Mesendoderm (in vitro differentiated cells): ENCODE measurements around the gene FAM98C.

ENCODE experiments used
- DNase-seq: peaks from one replicate; pipeline ENCODE4 v3.0.0; 2013
- H2AK5ac ChIP-seq: 2 replicates; pipeline ENCODE4 v1.6.1; 2013; ENCODE audit warnings: low read length, inconsistent platforms
- H2BK120ac ChIP-seq: 2 replicates; pipeline ENCODE4 v1.6.1; 2013; ENCODE audit warnings: low read depth, mild to moderate bottlenecking, low read length, moderate library complexity, mixed read lengths
- H2BK15ac ChIP-seq: replicated peaks from 2 replicates; pipeline ENCODE4 v1.6.1; 2013; ENCODE audit warnings: low read depth, mild to moderate bottlenecking, moderate library complexity
- H2BK5ac ChIP-seq: 2 replicates; pipeline ENCODE4 v1.6.1; 2013; ENCODE audit warnings: low read length, inconsistent platforms
- H3K18ac ChIP-seq: 2 replicates; pipeline ENCODE4 v1.6.1; 2013; ENCODE audit warnings: mild to moderate bottlenecking, low read length, mixed read lengths
- H3K23ac ChIP-seq: one replicate; pipeline ENCODE4 v1.6.1; 2013; ENCODE audit warnings: low read length
- H3K27ac ChIP-seq: 2 replicates; pipeline ENCODE4 v1.5.1; 2013; ENCODE audit warnings: low read depth, mild to moderate bottlenecking, inconsistent platforms, low read length, moderate library complexity
- H3K27me3 ChIP-seq: 2 replicates; pipeline ENCODE4 v1.6.1; 2013; ENCODE audit warnings: low read length, control low read depth, mild to moderate bottlenecking, inconsistent platforms; ENCODE audit not compliant: insufficient read depth, poor library complexity
- H3K36me3 ChIP-seq: 2 replicates; pipeline ENCODE4 v1.6.1; 2013; ENCODE audit warnings: low read length, inconsistent platforms; ENCODE audit not compliant: control insufficient read depth, insufficient read depth
- H3K4ac ChIP-seq: one replicate; pipeline ENCODE4 v1.6.1; 2013; ENCODE audit warnings: low read depth, mild to moderate bottlenecking, low read length, moderate library complexity
- H3K4me1 ChIP-seq: 2 replicates; pipeline ENCODE4 v1.6.1; 2013; ENCODE audit warnings: low read depth, low read length, inconsistent platforms; ENCODE audit not compliant: control insufficient read depth
- H3K4me2 ChIP-seq: 2 replicates; pipeline ENCODE4 v1.6.1; 2013; ENCODE audit warnings: low read length
- H3K4me3 ChIP-seq: 2 replicates; pipeline ENCODE4 v1.5.1; 2013; ENCODE audit warnings: mild to moderate bottlenecking, low read length
- H3K56ac ChIP-seq: one replicate; pipeline ENCODE4 v1.6.1; 2013; ENCODE audit warnings: low read length
- H3K79me1 ChIP-seq: 2 replicates; pipeline ENCODE4 v1.6.1; 2013; ENCODE audit warnings: low read length, inconsistent platforms
- H3K79me2 ChIP-seq: 2 replicates; pipeline ENCODE4 v1.6.1; 2013; ENCODE audit warnings: mild to moderate bottlenecking, low read length; ENCODE audit not compliant: control insufficient read depth, insufficient read depth
- H3K9ac ChIP-seq: 2 replicates; pipeline ENCODE4 v1.6.1; 2013; ENCODE audit warnings: low read length, inconsistent platforms
- H4K5ac ChIP-seq: one replicate; pipeline ENCODE4 v1.6.1; 2013; ENCODE audit warnings: low read length
- H4K8ac ChIP-seq: one replicate; pipeline ENCODE4 v1.6.1; 2013; ENCODE audit warnings: low read depth, mild to moderate bottlenecking, control low read depth, low read length, moderate library complexity
- WGBS: extraction: QIAGEN DNeasy Blood & Tissue Kit; methylation state at CpG from one replicate; pipeline ENCODE4 v1.1.7; 2013; ENCODE audit warnings: low lambda C conversion rate, missing lambda C conversion rate; ENCODE audit not compliant: insufficient coverage; ENCODE audit errors: extremely low coverage; 5-methylcytosine and 5-hydroxymethylcytosine counted together

The FAM98C gene

GRCh38 chr19:38399081-38399480 is 3.8 kb upstream of the FAM98C start:
- Histone ChIP-seq H2BK5ac (no peak overlapping the region), H2AK5ac (no peak overlapping the region), H3K4me3 (no peak overlapping the region), H3K9ac (no peak overlapping the region), H3K18ac (no peak overlapping the region), H3K36me3 (no peaks in the 10 kb centered on the region), H3K79me1 (no peaks in the 10 kb centered on the region), H3K4me1 (peaks cover 2% of the 10 kb centered on the region), H2BK15ac (no peak overlapping the region), H3K27ac (no peak overlapping the region), H3K4ac (no peak overlapping the region), H3K23ac (no peak overlapping the region), H3K79me2 (no peaks in the 10 kb centered on the region), H3K4me2 (no peak overlapping the region), H4K5ac (no peak overlapping the region), H4K8ac (no peak overlapping the region), H3K27me3 (no peaks in the 10 kb centered on the region), H2BK120ac (no peak overlapping the region), H3K56ac (no peak overlapping the region)
- DNase-seq, result no peak
- no CpG with 5 or more reads among the region's 9 CpGs for WGBS

GRCh38 chr19:38399537-38399936 is 3.4 kb upstream of the FAM98C start:
- Histone ChIP-seq H3K36me3 (no peaks in the 10 kb centered on the region), H3K23ac (no peak overlapping the region), H2BK5ac (no peak overlapping the region), H2BK15ac (no peak overlapping the region), H3K56ac (no peak overlapping the region), H2BK120ac (no peak overlapping the region), H3K4me1 (no peaks in the 10 kb centered on the region), H3K27me3 (no peaks in the 10 kb centered on the region), H4K8ac (no peak overlapping the region), H3K27ac (no peak overlapping the region), H3K4ac (no peak overlapping the region), H3K79me1 (no peaks in the 10 kb centered on the region), H2AK5ac (no peak overlapping the region), H3K4me2 (no peak overlapping the region), H3K18ac (no peak overlapping the region), H3K9ac (no peak overlapping the region), H3K79me2 (no peaks in the 10 kb centered on the region), H3K4me3 (no peak overlapping the region), H4K5ac (no peak overlapping the region)
- WGBS, result no CpG with 5 or more reads among the region's 1 CpG
- no peak for DNase-seq

GRCh38 chr19:38400361-38400760 is 2.5 kb upstream of the FAM98C start:
- H4K5ac ChIP-seq, result no peak overlapping the region
- no peaks in the 10 kb centered on the region for H3K4me1 ChIP-seq
- H4K8ac ChIP-seq, result no peak overlapping the region
- no peak overlapping the region for H3K56ac ChIP-seq
- no peak overlapping the region for H3K4me2 ChIP-seq
- no peak overlapping the region for H3K23ac ChIP-seq
- H3K18ac ChIP-seq, result no peak overlapping the region
- no peak overlapping the region for H2AK5ac ChIP-seq
- no peak overlapping the region for H2BK15ac ChIP-seq
- no peak overlapping the region for H2BK5ac ChIP-seq
- no peaks in the 10 kb centered on the region for H3K79me2 ChIP-seq
- DNase-seq, result no peak
- H2BK120ac ChIP-seq, result no peak overlapping the region
- H3K27me3 ChIP-seq, result no peaks in the 10 kb centered on the region
- H3K9ac ChIP-seq, result no peak overlapping the region
- no peak overlapping the region for H3K4ac ChIP-seq
- no CpG with 5 or more reads among the region's 5 CpGs for WGBS
- H3K79me1 ChIP-seq, result no peaks in the 10 kb centered on the region
- no peaks in the 10 kb centered on the region for H3K36me3 ChIP-seq
- H3K27ac ChIP-seq, result no peak overlapping the region
- H3K4me3 ChIP-seq, result no peak overlapping the region

GRCh38 chr19:38401148-38401547 is 1.7 kb upstream of the FAM98C start:
- H3K27me3 ChIP-seq, result no peaks in the 10 kb centered on the region
- H3K23ac ChIP-seq, result no peak overlapping the region
- H3K18ac ChIP-seq, result no peak overlapping the region
- no peak overlapping the region for H4K8ac ChIP-seq
- no peak overlapping the region for H3K4me3 ChIP-seq
- H2AK5ac ChIP-seq, result no peak overlapping the region
- H3K9ac ChIP-seq, result no peak overlapping the region
- H2BK15ac ChIP-seq, result no peak overlapping the region
- no peak overlapping the region for H2BK120ac ChIP-seq
- no peak overlapping the region for H4K5ac ChIP-seq
- no peaks in the 10 kb centered on the region for H3K4me1 ChIP-seq
- no peak overlapping the region for H3K4ac ChIP-seq
- DNase-seq, result peak; percentile 77
- H3K79me1 ChIP-seq, result no peaks in the 10 kb centered on the region
- H3K36me3 ChIP-seq, result no peaks in the 10 kb centered on the region
- H3K79me2 ChIP-seq, result no peaks in the 10 kb centered on the region
- H3K56ac ChIP-seq, result no peak overlapping the region
- no peak overlapping the region for H2BK5ac ChIP-seq
- no peak overlapping the region for H3K4me2 ChIP-seq
- no CpG with 5 or more reads among the region's 3 CpGs for WGBS
- no peak overlapping the region for H3K27ac ChIP-seq

- Histone ChIP-seq H3K9ac (peak overlapping the region; percentile 54), H3K36me3 (no peaks in the 10 kb centered on the region), H4K8ac (no peak overlapping the region), H3K4ac (no peak overlapping the region), H3K56ac (peak overlapping the region; percentile 37), H2BK5ac (no peak overlapping the region), H3K27ac (no peak overlapping the region), H3K4me3 (no peak overlapping the region), H3K27me3 (no peaks in the 10 kb centered on the region), H4K5ac (no peak overlapping the region), H3K4me2 (peak overlapping the region; percentile 56), H3K4me1 (no peaks in the 10 kb centered on the region), H3K18ac (no peak overlapping the region), H3K79me2 (no peaks in the 10 kb centered on the region), H2BK120ac (no peak overlapping the region), H2AK5ac (no peak overlapping the region), H2BK15ac (no peak overlapping the region), H3K79me1 (no peaks in the 10 kb centered on the region), H3K23ac (no peak overlapping the region)
- WGBS, result no CpG with 5 or more reads among the region's 18 CpGs
- DNase-seq, result no peak
Measured at GRCh38 chr19:38402623-38402966, 298 bp upstream of the FAM98C start.

GRCh38 chr19:38404858-38405257 is 2.0 kb downstream of the FAM98C start:
- WGBS, result no CpG with 5 or more reads among the region's 6 CpGs
- DNase-seq, result no peak

More at GRCh38 chr19:38404858-38405257, 2.0 kb downstream of the FAM98C start:
- no peak overlapping the region for H4K5ac ChIP-seq
- H3K27me3 ChIP-seq, result no peaks in the 10 kb centered on the region
- no peak overlapping the region for H2BK15ac ChIP-seq
- no peak overlapping the region for H2BK5ac ChIP-seq
- H3K27ac ChIP-seq, result no peak overlapping the region
- no peak overlapping the region for H3K56ac ChIP-seq
- no peaks in the 10 kb centered on the region for H3K4me1 ChIP-seq
- H3K18ac ChIP-seq, result no peak overlapping the region
- H3K79me2 ChIP-seq, result no peaks in the 10 kb centered on the region
- no peak overlapping the region for H3K4me3 ChIP-seq
- no peaks in the 10 kb centered on the region for H3K79me1 ChIP-seq
- H3K9ac ChIP-seq, result no peak overlapping the region
- H2AK5ac ChIP-seq, result no peak overlapping the region
- H3K23ac ChIP-seq, result no peak overlapping the region
- H4K8ac ChIP-seq, result no peak overlapping the region
- H3K4ac ChIP-seq, result no peak overlapping the region
- no peaks in the 10 kb centered on the region for H3K36me3 ChIP-seq
- no peak overlapping the region for H2BK120ac ChIP-seq
- H3K4me2 ChIP-seq, result no peak overlapping the region
